H9 (cell line): ENCODE results near the gene SYT17. TPM values are rescaled to one million over a fixed set of nuclear protein-coding genes. Genes with fewer than 3 reads are reported as not detected.

Source experiments
- DNase-seq: peaks from one replicate; pipeline ENCODE4 v3.0.0-alpha.2; 2017
- H2AFZ ChIP-seq: one replicate; pipeline ENCODE4 v1.6.1; 2013; ENCODE audit warnings: mild to moderate bottlenecking, low read length, control low read depth, moderate library complexity
- H2AK5ac ChIP-seq: 2 replicates; pipeline ENCODE4 v1.6.1; 2013; ENCODE audit warnings: low read length, control low read depth, mixed read lengths; ENCODE audit not compliant: insufficient read length
- H2BK120ac ChIP-seq: one replicate; pipeline ENCODE4 v1.6.1; 2013; ENCODE audit warnings: low read depth, mild to moderate bottlenecking, low read length, control low read depth, inconsistent platforms; ENCODE audit not compliant: poor library complexity, severe bottlenecking
- H2BK12ac ChIP-seq: 2 replicates; pipeline ENCODE4 v1.6.1; 2013; ENCODE audit warnings: low read length, control low read depth, mixed read lengths, low read depth; ENCODE audit not compliant: insufficient read length
- H2BK15ac ChIP-seq: 2 replicates; pipeline ENCODE4 v1.6.1; 2013; ENCODE audit warnings: low read depth, low read length, control low read depth
- H2BK20ac ChIP-seq: one replicate; pipeline ENCODE4 v1.6.1; 2013; ENCODE audit warnings: low read depth, mild to moderate bottlenecking, low read length, control low read depth, inconsistent platforms; ENCODE audit not compliant: poor library complexity, severe bottlenecking
- H2BK5ac ChIP-seq: 2 replicates; pipeline ENCODE4 v1.6.1; 2013; ENCODE audit warnings: low read length, control low read depth, mixed read lengths; ENCODE audit not compliant: insufficient read length
- H3K14ac ChIP-seq: 2 replicates; pipeline ENCODE4 v1.6.1; 2013; ENCODE audit warnings: low read length, control low read depth; ENCODE audit not compliant: insufficient read depth
- H3K18ac ChIP-seq: 2 replicates; pipeline ENCODE4 v1.6.1; 2013; ENCODE audit warnings: low read depth, mild to moderate bottlenecking, mixed read lengths, low read length, control low read depth; ENCODE audit not compliant: insufficient read length
- H3K23ac ChIP-seq: 2 replicates; pipeline ENCODE4 v1.6.1; 2013; ENCODE audit warnings: low read length, control low read depth, mixed read lengths, low read depth; ENCODE audit not compliant: insufficient read length
- H3K23me2 ChIP-seq: 2 replicates; pipeline ENCODE4 v1.6.1; 2013; ENCODE audit warnings: low read depth, mild to moderate bottlenecking, mixed read lengths, low read length, control low read depth; ENCODE audit not compliant: insufficient read length, poor library complexity, severe bottlenecking
- H3K27ac ChIP-seq: 2 replicates; pipeline ENCODE4 v1.5.1; 2013; ENCODE audit warnings: low read length, control low read depth, mixed read lengths, low read depth; ENCODE audit not compliant: insufficient read length
- H3K27me3 ChIP-seq: 2 replicates; pipeline ENCODE4 v1.6.1; 2013; ENCODE audit warnings: low read length, control low read depth, inconsistent platforms; ENCODE audit not compliant: insufficient read depth
- H3K4ac ChIP-seq: 2 replicates; pipeline ENCODE4 v1.6.1; 2013; ENCODE audit warnings: low read depth, mild to moderate bottlenecking, control low read depth, inconsistent platforms, low read length, moderate library complexity
- H3K4me1 ChIP-seq: 2 replicates; pipeline ENCODE4 v1.6.1; 2013; ENCODE audit warnings: low read length, control low read depth, inconsistent platforms; ENCODE audit not compliant: insufficient read depth
- H3K4me2 ChIP-seq: 2 replicates; pipeline ENCODE4 v1.6.1; 2013; ENCODE audit warnings: low read length, control low read depth, mixed read lengths; ENCODE audit not compliant: insufficient read length, insufficient read depth
- H3K56ac ChIP-seq: 2 replicates; pipeline ENCODE4 v1.6.1; 2013; ENCODE audit warnings: low read depth, mild to moderate bottlenecking, mixed read lengths, low read length, control low read depth; ENCODE audit not compliant: insufficient read length
- H3K79me1 ChIP-seq: 2 replicates; pipeline ENCODE4 v1.6.1; 2013; ENCODE audit warnings: low read depth, mild to moderate bottlenecking, moderate library complexity, low read length, control low read depth, inconsistent platforms; ENCODE audit not compliant: insufficient read depth, poor library complexity, severe bottlenecking
- H3K79me2 ChIP-seq: 2 replicates; pipeline ENCODE4 v1.6.1; 2013; ENCODE audit warnings: low read length, control low read depth, inconsistent platforms; ENCODE audit not compliant: insufficient read depth
- H3K9ac ChIP-seq: 2 replicates; pipeline ENCODE4 v1.6.1; 2013; ENCODE audit warnings: low read length, control low read depth, mixed read lengths; ENCODE audit not compliant: insufficient read length; ENCODE audit errors: extremely low read depth
- H3K9me3 ChIP-seq: one replicate; pipeline ENCODE4 v1.6.1; 2013; ENCODE audit warnings: low read depth, low read length, inconsistent platforms; ENCODE audit not compliant: control insufficient read depth
- H3T11ph ChIP-seq: one replicate; pipeline ENCODE4 v1.6.1; 2013; ENCODE audit warnings: mild to moderate bottlenecking, low read length, control low read depth, inconsistent platforms
- H4K20me1 ChIP-seq: one replicate; pipeline ENCODE4 v1.6.1; 2013; ENCODE audit not compliant: control insufficient read depth, insufficient read length, insufficient read depth
- H4K5ac ChIP-seq: 2 replicates; pipeline ENCODE4 v1.6.1; 2013; ENCODE audit warnings: low read depth, mild to moderate bottlenecking, mixed read lengths, low read length, control low read depth; ENCODE audit not compliant: insufficient read length
- H4K8ac ChIP-seq: replicated peaks from 2 replicates; pipeline ENCODE4 v1.6.1; 2013; ENCODE audit warnings: low read length, control low read depth, mixed read lengths, low read depth; ENCODE audit not compliant: insufficient read length
- H4K91ac ChIP-seq: 2 replicates; pipeline ENCODE4 v1.6.1; 2013; ENCODE audit warnings: low read depth, mild to moderate bottlenecking, moderate library complexity, mixed read lengths, low read length, control low read depth; ENCODE audit not compliant: insufficient read length
- H3K27ac Mint-ChIP-seq, 3 experiments: 2 replicates in 2 of 3; 3 replicates in 1 of 3; pipeline ENCODE4 v1.8.0; 2020 to 2021; ENCODE audit warnings: mixed read lengths in 3 of 3, mild to moderate bottlenecking in 1 of 3, moderate library complexity in 1 of 3
- H3K27me3 Mint-ChIP-seq: 2 replicates; pipeline ENCODE4 v1.8.0; 2021; ENCODE audit warnings: low read depth, mild to moderate bottlenecking, moderate library complexity, mixed read lengths
- H3K36me3 Mint-ChIP-seq, 3 experiments: 2 replicates in 2 of 3; 3 replicates in 1 of 3; pipeline ENCODE4 v1.8.0; 2020 to 2021; ENCODE audit warnings: low read depth in 3 of 3, mixed read lengths in 3 of 3; ENCODE audit not compliant: insufficient read depth in 1 of 3
- H3K4me1 Mint-ChIP-seq, 2 experiments: 2 replicates each; pipeline ENCODE4 v1.8.0; 2020; ENCODE audit warnings: mixed read lengths in 2 of 2
- H3K4me3 Mint-ChIP-seq, 2 experiments: 2 replicates in 1 of 2; 3 replicates in 1 of 2; pipeline ENCODE4 v1.8.0; 2020 to 2021; ENCODE audit warnings: mild to moderate bottlenecking in 2 of 2, mixed read lengths in 2 of 2, moderate library complexity in 1 of 2
- H3K9me3 Mint-ChIP-seq, 2 experiments: 2 replicates in 1 of 2; 3 replicates in 1 of 2; pipeline ENCODE4 v1.8.0; 2020; ENCODE audit warnings: mild to moderate bottlenecking in 2 of 2, mixed read lengths in 2 of 2, moderate library complexity in 1 of 2
- CTCF ChIP-seq: fragments of 200-600 bp; sonication (generic); conservative IDR thresholded peaks from 3 replicates; pipeline ENCODE4 v1.8.0; 2021; ENCODE audit warnings: antibody characterized with exemption, mild to moderate bottlenecking
- WGBS: extraction: QIAGEN DNeasy Blood & Tissue Kit; methylation state at CpG from one replicate; pipeline ENCODE4 v1.1.7; 2013; ENCODE audit warnings: missing lambda C conversion rate, low lambda C conversion rate, mixed read lengths; ENCODE audit not compliant: insufficient read length; ENCODE audit errors: extremely low coverage; 5-methylcytosine and 5-hydroxymethylcytosine counted together
- total RNA-seq: library from RNA; stranded (reverse); gene quantifications from 2 replicates; pipeline ENCODE4 v1.2.1, GENCODE V29; 2021

SYT17 gene
- total RNA-seq, 1 experiment from 2014 or later, result 3.0 TPM

GRCh38 chr16:19151310-19151709, 16.7 kb upstream of the SYT17 start:
- no peak overlapping the region for H3K14ac ChIP-seq
- no peaks in the 10 kb centered on the region; the same call in 1 of the 2 replicates for H3K4me1 ChIP-seq
- no peak overlapping the region for H2AFZ ChIP-seq
- WGBS, result no CpG with 5 or more reads among the region's 2 CpGs
- H2BK15ac ChIP-seq, result no peak overlapping the region
- H2BK120ac ChIP-seq, result no peak overlapping the region
- no peaks in the 10 kb centered on the region for H3K27me3 ChIP-seq
- H3K4me2 ChIP-seq, result no peak overlapping the region
- Mint-ChIP-seq H3K27ac (no peak overlapping the region), H3K36me3 (peaks cover 0 to 2% (median 0%) of the 10 kb centered on the region in 3 experiments; a peak in 1 of 7 replicates), H3K9me3 (peaks cover 8 to 11% of the 10 kb centered on the region in 2 experiments; a peak in 3 of 5 replicates), H3K27me3 (peaks cover 34% of the 10 kb centered on the region), H3K4me3 (no peak overlapping the region), H3K4me1 (no peaks in the 10 kb centered on the region)
- no peaks in the 10 kb centered on the region for H4K20me1 ChIP-seq
- H4K8ac ChIP-seq, result no peak overlapping the region
- H3K79me2 ChIP-seq, result no peaks in the 10 kb centered on the region
- no peak overlapping the region for H3K23ac ChIP-seq
- H4K5ac ChIP-seq, result no peak overlapping the region
- H2BK5ac ChIP-seq, result no peak overlapping the region
- H3K9me3 ChIP-seq, result no peaks in the 10 kb centered on the region
- H4K91ac ChIP-seq, result no peak overlapping the region
- H3K18ac ChIP-seq, result no peak overlapping the region
- no peak overlapping the region for H2AK5ac ChIP-seq
- TF ChIP-seq CTCF, result no peak
- H2BK12ac ChIP-seq, result no peak overlapping the region
- H3T11ph ChIP-seq, result no peak overlapping the region
- no peak overlapping the region for H3K56ac ChIP-seq
- H2BK20ac ChIP-seq, result no peak overlapping the region
- DNase-seq, result no peak
- no peaks in the 10 kb centered on the region for H3K23me2 ChIP-seq
- no peak overlapping the region for H3K4ac ChIP-seq
- no peaks in the 10 kb centered on the region for H3K79me1 ChIP-seq
- H3K9ac ChIP-seq, result no peak overlapping the region
- no peak overlapping the region for H3K27ac ChIP-seq
